DOHH2 (cell line): ENCODE data around the gene COPA.

Experiments used
- H3F3A ChIP-seq: fragments of 200-600 bp; sonication (generic), shearing (Covaris generic); 2 replicates; pipeline ENCODE4 v1.6.0; 2016; ENCODE audit warnings: antibody characterized with exemption, mild to moderate bottlenecking; ENCODE audit not compliant: control insufficient read depth, insufficient read depth
- H3K27ac ChIP-seq: fragments of 200-600 bp; sonication (generic); 2 replicates; pipeline ENCODE4 v1.5.1; 2014; ENCODE audit warnings: low read depth, mild to moderate bottlenecking, low read length, moderate library complexity
- H3K27me3 ChIP-seq: fragments of 200-600 bp; sonication (generic); 2 replicates; pipeline ENCODE4 v1.6.1; 2014; ENCODE audit warnings: mild to moderate bottlenecking, low read length, mixed read lengths; ENCODE audit not compliant: control insufficient read depth
- H3K36me3 ChIP-seq: fragments of 200-600 bp; sonication (generic); 2 replicates; pipeline ENCODE4 v1.6.1; 2014; ENCODE audit warnings: mild to moderate bottlenecking, low read length, moderate library complexity, mixed read lengths; ENCODE audit not compliant: control insufficient read depth
- H3K4me1 ChIP-seq: fragments of 200-600 bp; sonication (generic); 2 replicates; pipeline ENCODE4 v1.6.1; 2014; ENCODE audit warnings: mild to moderate bottlenecking, low read length, mixed read lengths; ENCODE audit not compliant: control insufficient read depth
- H3K4me2 ChIP-seq: fragments of 200-600 bp; sonication (generic); 2 replicates; pipeline ENCODE4 v1.6.0; 2014; ENCODE audit warnings: mild to moderate bottlenecking, low read length, moderate library complexity
- H3K4me3 ChIP-seq: fragments of 200-600 bp; sonication (generic); 2 replicates; pipeline ENCODE4 v1.5.1; 2014; ENCODE audit warnings: mild to moderate bottlenecking, low read length, mixed read lengths
- H3K79me2 ChIP-seq: fragments of 200-600 bp; sonication (generic); 2 replicates; pipeline ENCODE4 v1.6.1; 2014; ENCODE audit warnings: mild to moderate bottlenecking, low read length, mixed read lengths; ENCODE audit not compliant: control insufficient read depth
- H3K9me2 ChIP-seq: fragments of 200-600 bp; sonication (generic); replicated peaks from 2 replicates; pipeline ENCODE4 v1.6.1; 2014; ENCODE audit warnings: mild to moderate bottlenecking, low read length, mixed read lengths; ENCODE audit not compliant: control insufficient read depth
- H3K9me3 ChIP-seq: fragments of 200-600 bp; sonication (generic); 2 replicates; pipeline ENCODE4 v1.6.1; 2014; ENCODE audit warnings: antibody characterized with exemption, low read length, mixed read lengths; ENCODE audit not compliant: control insufficient read depth, insufficient read depth
- H4K20me1 ChIP-seq: fragments of 200-600 bp; sonication (generic); 2 replicates; pipeline ENCODE4 v1.6.0; 2014; ENCODE audit warnings: low read depth, mild to moderate bottlenecking, antibody characterized with exemption, low read length, moderate library complexity; ENCODE audit not compliant: control insufficient read depth, insufficient read depth
- CTCF ChIP-seq: fragments of 200-600 bp; sonication (generic); IDR thresholded peaks from one replicate; pipeline ENCODE4 v1.5.1; 2014; ENCODE audit warnings: antibody characterized with exemption, mild to moderate bottlenecking, low read depth, low read length; ENCODE audit not compliant: poor library complexity, severe bottlenecking
- EZH2phosphoT487 ChIP-seq: fragments of 200-600 bp; sonication (generic); IDR thresholded peaks from 2 replicates; pipeline ENCODE4 v1.6.1; 2017; ENCODE audit warnings: borderline replicate concordance, mild to moderate bottlenecking, antibody characterized with exemption, low read length, moderate library complexity, mixed read lengths

COPA gene

GRCh38 chr1:160257411-160258015 lies 85.5 kb downstream of the COPA start:
- no peaks in the 10 kb centered on the region for H3K27me3 ChIP-seq
- no peak overlapping the region for H3K4me2 ChIP-seq
- H3K4me3 ChIP-seq: no peak overlapping the region
- no peak overlapping the region for H3K27ac ChIP-seq
- H3F3A ChIP-seq: 0 out of 2 replicates have a peak, but pooled peaks cover 2% of the 10 kb centered on the region
- peaks cover 49% of the 10 kb centered on the region for H3K36me3 ChIP-seq
- H4K20me1 ChIP-seq: no peaks in the 10 kb centered on the region
- peaks cover 14% of the 10 kb centered on the region for H3K4me1 ChIP-seq
- H3K9me2 ChIP-seq: no peaks in the 10 kb centered on the region
- H3K9me3 ChIP-seq: no peaks in the 10 kb centered on the region
- TF ChIP-seq CTCF: no peak
- H3K79me2 ChIP-seq: peaks cover 75% of the 10 kb centered on the region

GRCh38 chr1:160256396-160257046 lies 86.5 kb downstream of the COPA start:
- 0 out of 2 replicates have a peak, but pooled peaks cover 2% of the 10 kb centered on the region for H4K20me1 ChIP-seq
- H3K79me2 ChIP-seq: peaks cover 77% of the 10 kb centered on the region
- 0 out of 2 replicates have a peak, but pooled peaks cover 2% of the 10 kb centered on the region for H3F3A ChIP-seq
- no peak overlapping the region for H3K27ac ChIP-seq
- peaks cover 49% of the 10 kb centered on the region for H3K36me3 ChIP-seq
- TF ChIP-seq CTCF (no peak), EZH2phosphoT487 (no peak)
- H3K4me1 ChIP-seq: peaks cover 14% of the 10 kb centered on the region
- no peak overlapping the region for H3K4me3 ChIP-seq
- no peak overlapping the region for H3K4me2 ChIP-seq
- H3K9me2 ChIP-seq: no peaks in the 10 kb centered on the region
- no peaks in the 10 kb centered on the region for H3K9me3 ChIP-seq
- H3K27me3 ChIP-seq: no peaks in the 10 kb centered on the region

GRCh38 chr1:160255781-160256300 lies 87.2 kb downstream of the COPA start:
- Histone ChIP-seq H3K9me3 (no peaks in the 10 kb centered on the region), H3K36me3 (peaks cover 53% of the 10 kb centered on the region), H3K9me2 (no peaks in the 10 kb centered on the region), H3K4me2 (no peak overlapping the region), H4K20me1 (0 out of 2 replicates have a peak, but pooled peaks cover 5% of the 10 kb centered on the region), H3K27ac (no peak overlapping the region), H3K4me1 (peaks cover 10% of the 10 kb centered on the region), H3K4me3 (no peak overlapping the region), H3K27me3 (no peaks in the 10 kb centered on the region), H3F3A (0 out of 2 replicates have a peak, but pooled peaks cover 2% of the 10 kb centered on the region), H3K79me2 (peaks cover 77% of the 10 kb centered on the region)
- no peak for TF ChIP-seq EZH2phosphoT487
- TF ChIP-seq CTCF: no peak
